HG03066 (cell line): Measurements from ENCODE around the gene DQX1.
A peak's percentile ranks its signal among the peaks of the same experiment; 100 is the strongest.

Experiments used
- ATAC-seq: cut with Tn5 transposase; IDR thresholded peaks from one replicate; pipeline ENCODE4 v1.9.1; 2021; ENCODE audit warnings: low read depth; ENCODE audit not compliant: unreplicated experiment

The DQX1 gene

DNA sequence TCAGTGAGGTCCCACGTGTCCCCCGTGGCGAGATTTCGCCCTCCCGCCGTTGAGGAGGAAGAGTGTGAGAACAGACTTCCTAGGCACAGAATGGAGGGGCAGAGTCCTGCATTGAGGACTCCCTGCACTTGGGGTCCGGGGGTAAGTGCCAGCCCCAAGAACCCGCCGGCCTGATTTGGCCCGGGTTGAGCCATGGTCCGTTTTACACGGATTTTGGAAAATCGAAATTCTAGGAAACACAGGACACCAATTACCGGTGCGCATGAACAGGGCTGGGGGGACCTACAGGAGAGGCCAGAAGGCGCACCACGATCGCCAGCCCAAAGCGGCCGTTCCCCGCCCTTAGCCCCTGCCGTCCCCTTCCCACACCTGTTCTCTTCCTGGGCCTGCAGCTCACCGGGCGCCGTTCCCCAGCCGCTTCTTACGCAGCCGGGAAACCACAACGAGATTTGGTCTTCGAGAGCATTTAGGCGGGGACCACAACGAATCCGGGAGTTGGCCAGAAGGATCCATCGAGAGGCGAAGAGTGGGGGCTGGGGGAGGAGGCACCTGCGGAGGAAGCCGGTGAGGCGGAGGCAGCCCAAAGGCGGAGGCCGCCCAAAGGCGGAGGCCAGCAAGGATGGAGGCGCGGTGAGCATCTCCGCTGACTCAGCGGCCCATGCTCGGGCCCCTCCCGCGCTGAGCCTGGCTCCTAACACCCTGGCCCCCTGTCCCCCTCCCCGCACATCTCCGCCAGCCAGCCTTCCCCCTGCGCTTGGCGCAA, 12.2 kb downstream of the DQX1 start:
- ATAC-seq, result no peak

DNA sequence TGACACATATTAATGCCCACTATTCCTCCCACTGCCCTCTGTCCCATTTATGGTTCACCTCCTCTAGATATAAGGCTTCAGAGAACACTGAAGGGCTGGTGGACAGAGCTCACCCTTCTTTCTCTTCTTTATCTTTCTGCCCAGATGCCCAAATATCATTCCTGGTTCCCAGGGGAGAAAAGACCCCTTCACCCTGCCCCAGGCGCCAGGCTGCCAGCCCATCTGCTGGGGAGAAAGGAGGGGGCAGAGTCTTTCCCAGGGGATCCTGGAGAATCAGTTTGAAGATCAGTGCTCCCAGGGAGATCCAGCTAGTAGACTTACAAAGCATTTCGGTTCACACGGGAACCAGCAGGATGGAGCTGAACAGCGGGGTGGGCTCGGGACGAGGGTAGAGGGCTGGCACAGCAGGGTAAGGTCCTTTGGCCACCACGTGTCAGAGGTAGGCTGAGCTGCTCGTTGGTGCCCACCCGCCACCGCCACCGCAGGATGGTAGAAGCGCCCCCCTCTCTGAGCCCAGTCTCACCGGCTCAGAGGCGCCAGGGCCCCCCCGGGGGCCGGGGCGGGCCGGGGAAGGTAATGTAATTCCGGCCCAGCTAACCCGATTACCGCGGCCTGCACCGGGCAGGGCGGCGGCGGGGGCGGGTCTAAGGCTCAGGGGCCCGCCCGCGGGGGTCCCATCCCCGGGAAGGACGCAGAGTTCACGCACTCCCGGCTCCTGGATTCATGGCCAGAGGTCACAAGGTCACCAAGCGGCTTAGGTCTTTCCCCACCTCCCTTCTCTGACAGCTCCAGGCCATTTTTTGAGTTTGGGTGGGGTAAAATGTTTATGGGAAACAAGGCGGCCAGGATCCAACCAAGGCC, 13.1 kb downstream of the DQX1 start:
- ATAC-seq, result no peak

DNA sequence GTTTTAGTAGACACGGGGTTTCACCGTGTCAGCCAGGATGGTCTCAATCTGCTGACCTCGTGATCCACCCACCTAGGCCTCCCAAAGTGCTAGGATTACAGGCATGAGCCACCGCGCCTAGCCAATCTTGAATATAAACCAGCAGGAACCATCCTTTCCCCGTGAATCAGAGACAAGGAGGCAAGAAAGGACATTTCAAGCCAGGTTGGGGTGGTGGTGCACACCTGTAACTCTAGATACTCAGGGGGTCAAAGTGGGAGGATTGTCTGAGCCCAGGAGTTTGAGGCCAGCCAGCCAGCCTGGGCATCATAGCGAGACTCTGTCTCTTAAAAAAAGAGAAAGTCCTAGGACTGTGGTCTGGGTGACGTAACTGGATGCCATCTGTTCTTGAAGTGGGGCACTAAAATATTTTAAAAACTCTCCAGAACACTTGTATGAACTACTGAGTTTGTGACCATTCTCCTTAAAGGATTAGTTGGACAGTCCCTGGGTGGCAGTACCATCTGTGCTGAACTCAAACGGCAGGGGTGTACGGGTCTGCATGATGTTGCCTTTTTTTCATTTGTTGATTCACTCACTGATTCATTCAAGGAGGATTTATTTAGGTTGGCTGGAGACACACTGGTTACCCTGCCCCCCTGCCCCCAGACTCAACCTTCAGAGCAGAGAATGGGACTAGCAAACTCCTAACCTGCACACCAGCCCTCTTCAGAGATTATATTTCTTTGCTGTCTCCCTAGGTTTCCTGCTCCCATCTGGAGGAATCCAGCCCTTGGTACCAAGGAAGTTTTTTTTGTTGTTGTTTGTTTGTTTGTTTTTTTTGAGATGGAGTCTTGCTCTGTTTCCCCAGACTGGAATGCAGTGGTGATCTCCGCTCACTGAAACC, 14.7 kb downstream of the DQX1 start:
- no peak for ATAC-seq

DNA sequence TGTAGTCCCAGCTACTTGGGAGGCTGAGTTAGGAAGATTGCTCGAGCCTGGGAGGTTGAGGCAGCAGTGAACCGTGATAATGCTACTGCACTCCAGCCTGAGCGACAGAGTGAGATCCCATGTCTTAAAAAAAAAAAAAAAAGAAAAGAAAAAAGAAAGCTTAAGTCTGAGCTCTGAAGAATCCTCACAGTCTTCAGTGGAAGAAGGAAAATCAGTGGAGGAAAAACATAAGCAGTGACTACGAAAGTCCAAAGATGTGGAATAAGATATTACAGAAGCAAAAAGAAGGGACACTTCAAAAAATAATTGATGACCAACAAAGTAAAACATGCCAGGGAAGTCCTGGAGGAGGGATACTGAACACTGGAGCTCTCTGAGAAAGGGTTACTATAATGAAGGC, 15.8 kb downstream of the DQX1 start:
- ATAC-seq, result no peak

DNA sequence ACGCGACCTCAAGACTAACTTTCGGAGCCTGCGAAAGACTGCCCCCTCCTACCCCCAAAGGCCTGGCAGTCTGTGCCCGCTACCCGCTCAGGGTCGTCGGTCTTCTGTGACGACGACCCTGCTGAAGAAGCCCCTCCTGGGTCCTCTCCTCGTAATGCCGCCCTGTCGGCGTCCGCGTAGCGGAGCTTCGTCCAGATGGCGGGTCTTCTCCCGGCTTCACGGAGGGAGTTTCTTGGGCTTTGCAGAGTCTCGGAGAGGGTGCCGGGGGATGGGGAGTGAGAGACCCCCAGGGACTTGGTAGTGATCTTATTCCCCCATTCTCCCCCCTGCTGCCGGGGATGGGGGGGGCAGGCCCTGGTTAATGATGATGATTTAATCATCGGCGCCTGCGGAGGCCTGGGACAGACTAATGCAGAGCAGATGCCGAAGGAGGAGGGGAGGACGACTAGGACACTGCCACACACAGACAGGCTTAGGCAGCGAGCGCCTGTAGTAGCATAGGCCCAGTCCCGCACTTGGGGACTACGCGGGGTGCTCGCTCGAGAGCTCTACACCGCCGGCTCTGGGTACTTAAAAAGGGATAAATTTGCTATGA, 18.0 kb downstream of the DQX1 start:
- ATAC-seq, result peak; percentile 17

DNA sequence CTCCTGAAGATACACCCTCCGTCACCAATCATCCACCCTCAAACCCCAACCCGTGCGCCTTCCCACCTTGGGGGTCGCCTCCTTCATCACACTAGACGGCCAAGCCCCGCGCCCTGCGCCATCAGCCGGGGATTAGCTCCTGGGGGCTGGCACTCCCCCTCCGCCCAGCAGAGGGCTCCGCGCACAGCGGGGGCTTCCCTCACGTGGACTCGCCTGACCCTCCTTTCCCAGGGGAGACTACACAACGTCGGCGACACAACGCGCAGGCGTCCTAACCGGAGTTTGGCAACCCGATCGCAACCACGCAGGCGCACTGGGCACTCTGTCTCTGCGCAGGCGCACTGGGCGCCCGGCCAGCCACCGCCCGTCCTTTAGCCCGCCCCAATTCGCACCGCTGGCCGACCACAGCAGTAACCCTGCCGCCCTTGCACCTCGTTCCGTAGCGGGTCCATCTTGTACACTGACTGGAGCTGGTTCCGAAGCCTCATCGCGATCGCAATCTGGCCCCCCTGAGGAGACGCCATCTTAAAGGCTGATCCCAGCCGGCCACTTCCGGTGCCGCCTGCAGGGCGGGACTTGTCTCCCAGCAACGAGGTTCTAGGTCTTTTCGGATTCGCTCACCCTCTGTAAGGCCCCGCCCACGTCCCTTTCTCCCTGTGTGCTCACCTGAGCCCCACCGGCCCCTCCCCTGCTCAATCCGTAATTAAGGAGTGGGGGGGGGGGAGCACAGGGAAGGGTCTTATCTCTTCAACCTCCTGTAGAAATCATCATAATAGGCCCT, 18.7 kb downstream of the DQX1 start, which contains the start of gene PCGF1:
Gene PCGF1, minus strand, starts transcription at position 551 of the 781 bp plus-strand sequence. Its CDS starts 27 bp downstream, at position 524.
- ATAC-seq, result peak; percentile 90

DNA sequence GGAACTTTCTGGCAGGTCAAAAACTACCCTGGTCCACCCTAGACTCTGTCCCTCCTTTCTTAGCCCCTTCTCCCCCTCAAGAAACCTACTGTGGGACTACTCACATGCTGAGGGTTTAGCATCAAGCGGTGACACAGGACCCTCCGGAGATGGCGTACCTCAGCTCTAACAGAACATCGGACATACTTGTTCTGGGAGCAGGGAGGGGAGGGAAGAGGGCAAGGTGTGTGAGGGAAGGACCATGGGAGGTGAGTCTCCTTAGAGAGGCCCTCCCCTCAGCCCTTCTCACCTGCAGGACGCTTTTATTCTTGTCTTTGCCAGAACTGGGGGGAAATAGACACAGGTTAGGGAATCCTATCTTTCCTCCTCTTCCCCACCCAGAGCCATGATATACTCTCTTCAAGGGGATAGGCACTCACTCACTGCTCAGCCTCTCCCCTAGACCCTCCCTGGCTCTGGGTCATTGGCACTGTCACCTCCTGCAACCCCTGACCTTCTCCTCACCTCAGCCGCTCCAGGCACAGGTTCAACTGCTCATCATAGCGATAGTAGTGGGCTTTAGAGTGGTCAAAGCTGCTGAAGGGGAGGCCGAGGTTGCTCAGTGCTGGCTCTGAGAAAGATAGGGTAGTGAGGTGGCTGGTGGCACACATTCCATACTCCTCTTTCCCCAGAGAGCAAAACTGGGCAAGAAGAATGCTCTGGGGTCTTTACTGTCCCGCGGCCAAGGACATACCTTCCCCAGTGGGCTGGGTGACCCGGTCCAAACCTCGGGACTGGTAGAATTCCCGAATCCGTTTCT, 20.4 kb downstream of the DQX1 start:
- ATAC-seq, result no peak

DNA sequence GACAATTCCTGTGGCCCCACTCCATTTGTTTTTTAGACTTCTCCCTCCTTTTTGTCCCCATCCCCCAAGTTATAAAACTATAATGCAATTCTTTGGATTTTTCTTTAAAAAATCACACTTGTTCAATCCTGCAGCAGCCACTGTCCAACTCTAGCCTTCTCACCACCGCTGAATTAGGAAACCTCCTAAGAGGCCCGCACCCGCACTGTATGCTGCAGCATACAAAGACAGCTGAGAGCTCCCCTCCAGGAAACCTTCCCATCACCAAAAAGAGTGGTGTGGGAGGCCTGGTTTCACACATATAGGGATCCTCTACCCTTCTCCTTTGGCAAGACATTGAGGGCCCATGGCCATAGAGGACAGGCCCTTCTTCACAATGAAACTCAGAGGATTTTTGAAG, 21.4 kb downstream of the DQX1 start:
- no peak for ATAC-seq

DNA sequence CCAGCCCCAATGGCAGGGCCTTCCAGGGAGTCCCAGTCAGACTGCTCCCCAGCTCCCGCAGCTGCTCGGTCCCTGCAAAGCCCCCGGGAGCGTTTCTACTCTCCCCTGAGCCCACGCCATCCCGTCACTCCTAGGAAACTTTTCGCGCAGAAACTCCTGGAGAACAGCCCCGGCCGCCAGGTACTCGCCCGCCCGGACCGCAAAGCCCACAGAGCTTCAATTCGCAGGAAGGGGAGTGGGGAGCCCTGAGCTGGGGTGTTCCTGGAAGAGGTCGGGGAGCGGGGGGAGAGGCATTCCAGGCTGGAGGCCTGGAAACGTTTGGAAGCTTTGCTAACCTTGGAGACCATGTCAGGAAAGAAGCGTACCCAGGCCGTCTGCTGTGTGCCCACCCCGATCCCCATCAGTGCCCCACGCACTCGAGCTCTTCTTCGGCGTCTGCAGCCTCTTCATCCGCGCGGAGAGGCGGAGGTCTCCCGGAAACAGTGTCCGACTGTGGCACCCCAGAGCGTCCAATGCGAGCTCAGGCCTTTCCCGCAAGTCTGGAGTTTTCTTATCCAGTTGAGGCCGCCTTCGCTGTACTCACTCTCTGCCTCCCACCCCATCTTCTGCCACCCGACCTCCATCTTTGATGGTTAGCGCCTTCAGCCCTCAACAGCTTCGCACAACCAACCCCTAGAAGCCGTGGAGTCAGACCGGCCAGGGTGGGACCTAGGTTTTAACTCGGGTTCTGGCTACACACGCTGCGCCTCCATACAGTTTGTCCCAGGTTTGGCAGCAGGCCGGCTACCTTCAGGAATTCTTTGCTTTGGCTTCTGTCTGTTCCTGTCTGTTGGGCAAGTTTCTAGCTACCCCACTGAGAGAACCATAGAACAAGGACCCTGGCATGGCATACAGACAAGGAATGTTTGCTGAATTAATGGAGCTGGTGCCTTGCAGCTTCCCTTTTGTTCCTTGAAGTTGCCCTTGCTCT, 22.2 kb downstream of the DQX1 start:
- ATAC-seq, result no peak

DNA sequence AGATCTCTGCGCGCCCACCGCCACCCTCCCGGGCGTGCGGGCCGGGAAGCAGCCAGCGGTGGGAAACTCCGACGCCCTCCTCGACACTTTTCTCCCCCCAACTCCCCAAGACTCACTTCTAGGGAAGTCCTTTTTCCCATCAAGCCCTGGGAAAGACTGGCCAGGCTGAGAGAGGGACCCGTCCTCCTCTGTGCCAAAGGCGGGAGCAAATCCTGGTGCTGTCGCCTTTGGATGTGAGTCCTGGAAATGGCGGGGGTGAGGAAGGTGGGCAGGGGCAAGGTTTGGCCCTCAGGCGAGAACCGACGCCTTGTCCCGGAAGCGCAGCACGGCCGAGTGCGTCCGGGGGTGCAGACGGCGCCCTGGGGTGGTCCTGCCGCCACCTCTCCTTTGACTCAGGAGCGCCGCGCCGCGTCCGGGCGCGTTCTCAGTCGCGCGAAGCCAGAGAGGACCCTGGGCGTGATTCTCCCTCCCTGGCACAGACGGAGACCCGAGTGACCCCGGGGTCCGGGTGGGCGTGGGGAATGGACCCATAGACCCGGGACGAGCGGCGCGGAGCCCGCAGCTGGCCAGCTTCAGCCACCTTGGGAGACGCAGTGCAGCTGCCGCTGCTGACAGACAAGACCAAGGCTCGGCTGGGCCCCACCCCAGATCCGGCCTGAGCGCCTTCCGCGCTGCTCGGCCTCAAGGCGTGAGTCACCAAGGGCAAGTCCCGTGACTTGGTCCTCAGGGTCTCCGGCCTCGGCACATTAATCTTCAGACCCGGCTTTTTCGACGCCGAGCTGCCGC, 23.1 kb downstream of the DQX1 start:
- ATAC-seq, result peak; percentile 43

DNA sequence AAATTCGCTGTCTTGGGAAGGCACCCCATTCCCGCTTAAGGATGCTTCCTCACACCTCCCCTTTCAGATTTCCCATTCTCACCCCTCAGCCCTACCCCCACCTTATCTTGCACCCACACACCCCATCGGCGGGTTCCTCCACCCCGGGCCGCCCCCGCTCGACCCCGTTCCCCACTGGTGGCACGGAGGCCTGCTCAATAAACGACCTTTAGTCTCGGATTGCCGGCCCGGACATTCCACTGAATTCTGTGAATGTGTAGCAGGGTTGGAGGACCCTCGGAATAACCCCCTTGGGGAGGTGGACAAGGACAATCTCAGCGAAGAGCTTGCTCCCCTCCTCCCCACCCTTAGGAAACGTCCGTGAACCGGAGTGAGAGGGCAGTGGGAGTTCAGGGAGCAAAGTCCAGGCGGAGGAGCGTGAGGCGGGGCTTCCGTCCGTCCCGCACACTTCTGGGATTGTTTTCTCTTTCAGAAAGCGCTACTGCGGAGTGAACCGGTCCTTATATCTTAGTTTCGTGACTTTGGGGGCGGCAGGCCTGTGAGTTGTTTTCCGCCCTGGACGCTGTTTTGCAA, 23.8 kb downstream of the DQX1 start:
- ATAC-seq, result no peak

DNA sequence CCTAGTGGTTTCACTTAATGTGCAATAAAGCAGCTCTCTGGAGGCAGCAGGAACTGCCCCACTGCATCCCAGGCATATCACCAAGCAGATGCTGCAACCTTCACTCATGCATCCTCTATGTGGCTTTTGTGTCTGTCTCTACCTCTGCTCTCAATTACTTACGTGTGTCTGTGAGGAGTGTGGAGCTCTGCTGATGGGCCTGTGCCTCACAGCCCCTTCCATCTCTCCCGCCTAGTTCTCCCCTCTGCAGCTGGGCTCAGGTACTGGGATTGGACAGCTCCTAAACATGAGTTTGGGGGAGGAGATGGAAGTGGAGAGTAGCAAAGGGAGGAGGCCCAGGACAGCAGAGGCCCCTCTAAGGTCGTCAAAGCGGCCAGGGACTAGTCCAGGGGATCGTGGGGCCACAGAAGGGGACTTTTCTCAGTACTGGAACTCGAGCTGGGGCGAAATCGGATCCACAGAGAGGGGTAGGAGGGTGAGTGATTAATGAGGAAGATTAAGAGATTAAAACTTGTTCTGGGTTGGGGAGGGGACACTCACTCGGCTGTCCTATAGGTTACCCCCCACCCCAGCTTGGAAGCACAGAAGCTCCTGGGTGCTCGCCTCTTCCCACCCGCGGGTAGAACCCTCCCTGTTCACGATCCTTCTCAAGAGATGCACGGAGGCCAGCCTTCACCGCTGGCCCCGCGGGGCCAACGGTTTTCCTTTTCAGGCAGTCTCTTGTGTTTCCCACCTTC, 24.5 kb downstream of the DQX1 start:
- no peak for ATAC-seq

DNA sequence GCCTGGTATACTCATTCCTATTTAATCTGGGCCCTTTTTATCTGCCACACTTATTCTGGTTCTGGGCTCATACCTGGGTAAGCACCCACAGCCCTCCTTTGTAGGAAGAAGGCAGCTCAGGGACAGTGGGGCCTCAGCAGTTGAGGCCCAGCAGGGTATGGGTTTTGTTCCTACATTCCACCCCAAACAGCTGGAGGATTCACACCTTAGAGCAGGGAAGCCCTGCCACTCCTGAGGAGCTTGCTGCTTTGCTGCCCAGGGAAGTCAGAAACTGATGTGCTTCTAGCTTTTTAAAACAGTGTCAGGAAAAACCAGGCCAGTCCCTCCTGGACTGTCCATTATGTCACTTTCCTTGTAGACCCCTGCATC, 25.5 kb downstream of the DQX1 start:
- no peak for ATAC-seq

DNA sequence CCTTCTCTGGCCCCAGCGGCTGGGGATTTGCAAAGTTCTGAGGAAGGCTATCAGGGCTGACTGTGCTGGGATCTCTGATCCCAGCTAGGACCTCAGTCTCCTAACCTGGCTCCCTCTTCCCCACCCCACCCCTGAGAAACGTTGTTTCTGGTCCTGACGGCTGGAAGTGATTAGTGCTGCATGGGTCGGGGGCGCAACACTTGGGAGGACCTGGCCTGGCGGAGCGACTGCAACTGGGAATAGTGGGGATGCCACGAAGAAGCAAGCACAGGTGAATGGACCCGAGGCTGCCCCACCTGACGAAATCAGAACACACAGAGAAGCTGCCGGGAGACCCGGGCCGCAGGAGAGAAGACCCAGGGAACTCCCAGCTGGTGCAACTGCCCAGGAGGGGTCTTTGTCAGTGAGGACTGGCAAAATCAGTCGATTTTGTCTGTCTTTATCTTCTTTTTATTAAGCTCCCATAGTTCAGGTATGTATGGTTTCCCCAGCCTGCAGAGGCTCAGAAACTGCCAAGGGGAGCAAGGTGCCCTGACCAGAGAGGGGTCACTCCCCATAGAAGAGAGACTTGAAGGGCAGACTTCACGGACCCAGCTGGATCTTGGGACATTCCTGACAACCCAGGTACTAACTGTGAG, 26.0 kb downstream of the DQX1 start:
- ATAC-seq, result no peak

DNA sequence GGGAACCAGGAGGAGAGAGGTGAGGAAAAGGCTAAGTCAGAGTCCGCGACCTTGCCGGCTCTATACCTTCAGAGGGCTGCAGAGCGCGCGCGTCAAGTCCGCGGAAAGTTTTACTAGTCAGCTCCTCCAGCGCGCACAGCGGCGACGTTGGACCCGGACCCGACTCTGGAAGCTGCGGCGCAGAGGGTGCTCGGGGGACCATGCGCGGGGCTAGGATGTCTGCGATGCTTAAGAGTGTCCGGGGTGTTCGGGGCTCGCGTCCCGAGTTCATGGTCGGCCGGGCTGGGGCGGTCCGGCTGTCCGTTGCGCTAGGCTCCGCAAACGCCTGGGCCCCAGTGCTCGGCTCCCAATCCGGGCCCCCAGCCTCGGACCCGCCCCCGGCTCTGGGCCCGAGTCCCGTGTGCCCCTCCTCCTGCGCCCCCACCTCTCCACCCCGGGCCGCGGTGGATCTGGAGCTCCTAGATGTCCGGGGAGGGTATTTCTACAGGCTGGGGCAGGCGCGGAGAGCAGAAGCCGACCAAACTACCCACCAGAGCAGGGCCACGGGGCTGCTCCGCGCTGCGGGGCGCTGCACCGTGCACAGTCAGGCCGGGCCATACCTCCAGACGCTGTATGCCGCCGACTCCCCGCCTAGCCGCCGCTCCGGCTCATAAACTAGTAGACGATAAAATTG, 26.6 kb downstream of the DQX1 start, which contains the start of gene LBX2:
Gene LBX2, minus strand, starts transcription at position 337 of the 673 bp plus-strand sequence. Its CDS starts 66 bp downstream, at position 271.
- ATAC-seq, result no peak
